GM12865 (cell line): ENCODE data around the gene MVD.

Source experiments
- DNase-seq: peaks from one replicate; pipeline ENCODE4 v3.0.0; 2010; ENCODE audit warnings: low read depth
- H3K4me3 ChIP-seq: 2 replicates; pipeline ENCODE4 v1.5.1; 2011; ENCODE audit warnings: mild to moderate bottlenecking, low read depth, low read length, control low read depth
- CTCF ChIP-seq: IDR thresholded peaks from 2 replicates; pipeline ENCODE4 v1.5.1; 2011; ENCODE audit warnings: low read length, control low read depth, low read depth, inconsistent platforms; ENCODE audit not compliant: insufficient read depth; ENCODE audit errors: missing control alignments

The MVD gene

GRCh38 chr16:88645941-88646340 lies 16.9 kb downstream of the MVD start:
- no peak for DNase-seq
- no peak overlapping the region for H3K4me3 ChIP-seq
- TF ChIP-seq CTCF: no peak

GRCh38 chr16:88645455-88645854 lies 17.4 kb downstream of the MVD start:
- no peak for TF ChIP-seq CTCF
- H3K4me3 ChIP-seq: no peak overlapping the region
- DNase-seq: no peak

GRCh38 chr16:88643644-88643932 lies 19.3 kb downstream of the MVD start:
- no peak for TF ChIP-seq CTCF
- H3K4me3 ChIP-seq: no peak overlapping the region
- DNase-seq: no peak

- TF ChIP-seq CTCF: no peak
- no peak overlapping the region for H3K4me3 ChIP-seq
- DNase-seq: no peak
Observed at GRCh38 chr16:88642881-88643643, 19.8 kb downstream of the MVD start.

- no peak for TF ChIP-seq CTCF
- no peak for DNase-seq
Observed at GRCh38 chr16:88640498-88641247, 22.2 kb downstream of the MVD start.

GRCh38 chr16:88640039-88640495 lies 22.8 kb downstream of the MVD start:
- no peak overlapping the region for H3K4me3 ChIP-seq
- no peak for TF ChIP-seq CTCF
- DNase-seq: no peak

More at GRCh38 chr16:88640498-88641247, 22.2 kb downstream of the MVD start:
- H3K4me3 ChIP-seq: no peak overlapping the region
